ENCODE data around the gene PLCB4. TPM values are rescaled to one million over a fixed set of nuclear protein-coding genes. Genes with fewer than 3 reads are reported as not detected.

PLCB4 gene
- polyA plus RNA-seq, 1 donor = 14.6 TPM

GRCh38 chr20:9508696-9509178 is 439.9 kb downstream of the PLCB4 start:
- H3K36me3 ChIP-seq (ENCODE audit: control insufficient read depth, insufficient read depth, low read length) = no peaks in the 10 kb centered on the region
- H3K27me3 ChIP-seq (ENCODE audit: control insufficient read depth, insufficient read depth, low read length) = peaks cover 78% of the 10 kb centered on the region
- peaks cover 4% of the 10 kb centered on the region for H3K4me1 ChIP-seq (ENCODE audit: control insufficient read depth, insufficient read depth, low read length)
- no peak overlapping the region for H3K27ac ChIP-seq (ENCODE audit: low read length)
- no peak for DNase-seq
- no peak overlapping the region for H3K4me3 ChIP-seq (ENCODE audit: low read length)
- no peaks in the 10 kb centered on the region for H3K9me3 ChIP-seq (ENCODE audit: control insufficient read depth, low read depth, low read length)
- WGBS (ENCODE audit: insufficient coverage, low lambda C conversion rate) = 0% methylated on average over 3 of the region's 30 CpGs

- no CpG with 5 or more reads among the region's 4 CpGs for WGBS (ENCODE audit: insufficient coverage, low lambda C conversion rate)
- Histone ChIP-seq H3K9me3 (ENCODE audit: control insufficient read depth, low read depth, low read length) (no peaks in the 10 kb centered on the region), H3K27me3 (ENCODE audit: control insufficient read depth, insufficient read depth, low read length) (peaks cover 78% of the 10 kb centered on the region), H3K27ac (ENCODE audit: low read length) (no peak overlapping the region), H3K4me1 (ENCODE audit: control insufficient read depth, insufficient read depth, low read length) (peaks cover 4% of the 10 kb centered on the region), H3K4me3 (ENCODE audit: low read length) (no peak overlapping the region), H3K36me3 (ENCODE audit: control insufficient read depth, insufficient read depth, low read length) (no peaks in the 10 kb centered on the region)
- DNase-seq = no peak
Measured at GRCh38 chr20:9509246-9509645, 440.4 kb downstream of the PLCB4 start.

GRCh38 chr20:9510911-9511310 is 442.0 kb downstream of the PLCB4 start:
- no peak for DNase-seq
- peaks cover 80% of the 10 kb centered on the region for H3K27me3 ChIP-seq (ENCODE audit: control insufficient read depth, insufficient read depth, low read length)
- no peaks in the 10 kb centered on the region for H3K9me3 ChIP-seq (ENCODE audit: control insufficient read depth, low read depth, low read length)
- H3K27ac ChIP-seq (ENCODE audit: low read length) = no peak overlapping the region
- H3K4me1 ChIP-seq (ENCODE audit: control insufficient read depth, insufficient read depth, low read length) = peaks cover 4% of the 10 kb centered on the region
- WGBS (ENCODE audit: insufficient coverage, low lambda C conversion rate) = 83% methylated on average over 1 of the region's 5 CpGs
- no peaks in the 10 kb centered on the region for H3K36me3 ChIP-seq (ENCODE audit: control insufficient read depth, insufficient read depth, low read length)
- no peak overlapping the region for H3K4me3 ChIP-seq (ENCODE audit: low read length)

GRCh38 chr20:9514072-9514460 is 445.2 kb downstream of the PLCB4 start:
- no peak for DNase-seq
- Histone ChIP-seq H3K36me3 (ENCODE audit: control insufficient read depth, insufficient read depth, low read length) (no peaks in the 10 kb centered on the region), H3K4me1 (ENCODE audit: control insufficient read depth, insufficient read depth, low read length) (no peaks in the 10 kb centered on the region), H3K27me3 (ENCODE audit: control insufficient read depth, insufficient read depth, low read length) (peaks cover 79% of the 10 kb centered on the region), H3K9me3 (ENCODE audit: control insufficient read depth, low read depth, low read length) (no peaks in the 10 kb centered on the region), H3K4me3 (ENCODE audit: low read length) (no peak overlapping the region), H3K27ac (ENCODE audit: low read length) (no peak overlapping the region)
- WGBS (ENCODE audit: insufficient coverage, low lambda C conversion rate) = no CpG with 5 or more reads among the region's 9 CpGs

GRCh38 chr20:9514461-9515213 is 445.8 kb downstream of the PLCB4 start, which contains the start of gene LAMP5:
Gene LAMP5 (plus strand): TSS chr20:9514590. CDS start chr20:9514853, 263 bp downstream.
- H3K27me3 ChIP-seq (ENCODE audit: control insufficient read depth, insufficient read depth, low read length) = peaks cover 73% of the 10 kb centered on the region
- 7% methylated on average over 3 of the region's 38 CpGs for WGBS (ENCODE audit: insufficient coverage, low lambda C conversion rate)
- H3K4me3 ChIP-seq (ENCODE audit: low read length) = no peak within 1 kb of the TSS
- no peaks in the 10 kb centered on the region for H3K36me3 ChIP-seq (ENCODE audit: control insufficient read depth, insufficient read depth, low read length)
- no peak within 1 kb of the TSS for H3K27ac ChIP-seq (ENCODE audit: low read length)
- DNase-seq = peak in 1 of 2 donors; percentile 35
- no peaks in the 10 kb centered on the region for H3K9me3 ChIP-seq (ENCODE audit: control insufficient read depth, low read depth, low read length)
- no peaks in the 10 kb centered on the region for H3K4me1 ChIP-seq (ENCODE audit: control insufficient read depth, insufficient read depth, low read length)

GRCh38 chr20:9515214-9515585 is 446.3 kb downstream of the PLCB4 start:
- Histone ChIP-seq H3K4me3 (ENCODE audit: low read length) (no peak overlapping the region), H3K27me3 (ENCODE audit: control insufficient read depth, insufficient read depth, low read length) (peaks cover 70% of the 10 kb centered on the region), H3K36me3 (ENCODE audit: control insufficient read depth, insufficient read depth, low read length) (no peaks in the 10 kb centered on the region), H3K27ac (ENCODE audit: low read length) (no peak overlapping the region), H3K4me1 (ENCODE audit: control insufficient read depth, insufficient read depth, low read length) (no peaks in the 10 kb centered on the region), H3K9me3 (ENCODE audit: control insufficient read depth, low read depth, low read length) (no peaks in the 10 kb centered on the region)
- DNase-seq = no peak
- 0% methylated on average over 1 of the region's 13 CpGs for WGBS (ENCODE audit: insufficient coverage, low lambda C conversion rate)

- Histone ChIP-seq H3K27ac (ENCODE audit: low read length) (no peak overlapping the region), H3K4me1 (ENCODE audit: control insufficient read depth, insufficient read depth, low read length) (no peaks in the 10 kb centered on the region), H3K36me3 (ENCODE audit: control insufficient read depth, insufficient read depth, low read length) (no peaks in the 10 kb centered on the region), H3K9me3 (ENCODE audit: control insufficient read depth, low read depth, low read length) (no peaks in the 10 kb centered on the region), H3K4me3 (ENCODE audit: low read length) (no peak overlapping the region), H3K27me3 (ENCODE audit: control insufficient read depth, insufficient read depth, low read length) (peaks cover 70% of the 10 kb centered on the region)
- peak in 1 of 2 donors; percentile 21 for DNase-seq
- no CpG with 5 or more reads among the region's 38 CpGs for WGBS (ENCODE audit: insufficient coverage, low lambda C conversion rate)
Measured at GRCh38 chr20:9515741-9516233, 446.9 kb downstream of the PLCB4 start.

GRCh38 chr20:9516234-9516871 is 447.5 kb downstream of the PLCB4 start:
- H3K27ac ChIP-seq (ENCODE audit: low read length) = no peak overlapping the region
- DNase-seq = peak in 1 of 2 donors; percentile 23
- H3K9me3 ChIP-seq (ENCODE audit: control insufficient read depth, low read depth, low read length) = no peaks in the 10 kb centered on the region
- no peaks in the 10 kb centered on the region for H3K4me1 ChIP-seq (ENCODE audit: control insufficient read depth, insufficient read depth, low read length)
- peaks cover 72% of the 10 kb centered on the region for H3K27me3 ChIP-seq (ENCODE audit: control insufficient read depth, insufficient read depth, low read length)
- no peak overlapping the region for H3K4me3 ChIP-seq (ENCODE audit: low read length)
- no CpG with 5 or more reads among the region's 28 CpGs for WGBS (ENCODE audit: insufficient coverage, low lambda C conversion rate)
- H3K36me3 ChIP-seq (ENCODE audit: control insufficient read depth, insufficient read depth, low read length) = no peaks in the 10 kb centered on the region

- Histone ChIP-seq H3K4me1 (ENCODE audit: control insufficient read depth, insufficient read depth, low read length) (no peaks in the 10 kb centered on the region), H3K4me3 (ENCODE audit: low read length) (no peak overlapping the region), H3K36me3 (ENCODE audit: control insufficient read depth, insufficient read depth, low read length) (no peaks in the 10 kb centered on the region), H3K27me3 (ENCODE audit: control insufficient read depth, insufficient read depth, low read length) (peaks cover 71% of the 10 kb centered on the region), H3K27ac (ENCODE audit: low read length) (no peak overlapping the region), H3K9me3 (ENCODE audit: control insufficient read depth, low read depth, low read length) (no peaks in the 10 kb centered on the region)
- DNase-seq = no peak
- WGBS (ENCODE audit: insufficient coverage, low lambda C conversion rate) = no CpG with 5 or more reads among the region's 8 CpGs
Measured at GRCh38 chr20:9517297-9518162, 448.6 kb downstream of the PLCB4 start.

GRCh38 chr20:9518576-9519175 is 449.8 kb downstream of the PLCB4 start:
- Histone ChIP-seq H3K27me3 (ENCODE audit: control insufficient read depth, insufficient read depth, low read length) (peaks cover 71% of the 10 kb centered on the region), H3K4me1 (ENCODE audit: control insufficient read depth, insufficient read depth, low read length) (no peaks in the 10 kb centered on the region), H3K9me3 (ENCODE audit: control insufficient read depth, low read depth, low read length) (no peaks in the 10 kb centered on the region), H3K27ac (ENCODE audit: low read length) (no peak overlapping the region), H3K4me3 (ENCODE audit: low read length) (no peak overlapping the region), H3K36me3 (ENCODE audit: control insufficient read depth, insufficient read depth, low read length) (no peaks in the 10 kb centered on the region)
- no peak for DNase-seq
- no CpG with 5 or more reads among the region's 8 CpGs for WGBS (ENCODE audit: insufficient coverage, low lambda C conversion rate)

Data from large intestine (tissue), 3 donors.